GM18508 (cell line): ENCODE measurements around the gene THOC7.

Experiments
- ATAC-seq: cut with Tn5 transposase; IDR thresholded peaks from one replicate; pipeline ENCODE4 v1.9.1; 2021; ENCODE audit warnings: moderate number of reproducible peaks; ENCODE audit not compliant: insufficient read depth, unreplicated experiment

Gene THOC7

GRCh38 chr3:63880653-63881052 lies 17.0 kb upstream of the THOC7 start:
- no peak for ATAC-seq

GRCh38 chr3:63878394-63879060 lies 14.9 kb upstream of the THOC7 start:
- no peak for ATAC-seq

GRCh38 chr3:63877737-63878393 lies 14.3 kb upstream of the THOC7 start:
- no peak for ATAC-seq

GRCh38 chr3:63876260-63876659 lies 12.7 kb upstream of the THOC7 start:
- ATAC-seq = no peak

GRCh38 chr3:63875510-63875909 lies 11.9 kb upstream of the THOC7 start:
- no peak for ATAC-seq

GRCh38 chr3:63874769-63875168 lies 11.2 kb upstream of the THOC7 start:
- ATAC-seq = no peak

GRCh38 chr3:63872135-63872924 lies 8.7 kb upstream of the THOC7 start:
- ATAC-seq = no peak

- no peak for ATAC-seq
These were observed 7.0 kb upstream of the THOC7 start for GRCh38 chr3:63870615-63871005.

GRCh38 chr3:63869940-63870614 lies 6.5 kb upstream of the THOC7 start:
- ATAC-seq = no peak

- ATAC-seq = no peak
These were observed 3.6 kb upstream of the THOC7 start for GRCh38 chr3:63867225-63867624.

GRCh38 chr3:63864965-63865327 lies 1.3 kb upstream of the THOC7 start:
- no peak for ATAC-seq

GRCh38 chr3:63864008-63864964 lies 681 bp upstream of the THOC7 start:
- ATAC-seq = no peak

- peak; percentile 7 for ATAC-seq
These were observed 828 bp downstream of the THOC7 start for GRCh38 chr3:63862804-63863149.

- ATAC-seq = no peak
These were observed 2.3 kb downstream of the THOC7 start for GRCh38 chr3:63861306-63861705.

GRCh38 chr3:63860776-63861175 lies 2.8 kb downstream of the THOC7 start:
- no peak for ATAC-seq

GRCh38 chr3:63857311-63857710 lies 6.3 kb downstream of the THOC7 start:
- ATAC-seq = no peak

- ATAC-seq = no peak
These were observed 8.2 kb downstream of the THOC7 start for GRCh38 chr3:63855333-63855940.

- ATAC-seq = no peak
These were observed 10.5 kb downstream of the THOC7 start for GRCh38 chr3:63853106-63853505.

GRCh38 chr3:63851287-63851686 lies 12.3 kb downstream of the THOC7 start:
- no peak for ATAC-seq

- ATAC-seq = no peak
These were observed 14.4 kb downstream of the THOC7 start for GRCh38 chr3:63849175-63849574.
